T47D (cell line): Measurements from ENCODE around the gene CEP112.

Experiments
- DNase-seq, 2 experiments: peaks; one replicate each; pipeline versions ENCODE4 v3.0.0 to v3.0.0-alpha.2; 2011 to 2012; ENCODE audit warnings: low read depth in 1 of 2, low spot score in 1 of 2
- JUND ChIP-seq: IDR thresholded peaks from 2 replicates; pipeline ENCODE4 v1.6.1; 2012; ENCODE audit warnings: low read depth
- in situ Hi-C: cut with HindIII; loops from 2 replicates; pipeline ENCODE4 v1.10.0; 2016; ENCODE audit warnings: low sequenced_read_pairs, low pct_unique_long_range_greater_than_20kb

CEP112 gene

DNA sequence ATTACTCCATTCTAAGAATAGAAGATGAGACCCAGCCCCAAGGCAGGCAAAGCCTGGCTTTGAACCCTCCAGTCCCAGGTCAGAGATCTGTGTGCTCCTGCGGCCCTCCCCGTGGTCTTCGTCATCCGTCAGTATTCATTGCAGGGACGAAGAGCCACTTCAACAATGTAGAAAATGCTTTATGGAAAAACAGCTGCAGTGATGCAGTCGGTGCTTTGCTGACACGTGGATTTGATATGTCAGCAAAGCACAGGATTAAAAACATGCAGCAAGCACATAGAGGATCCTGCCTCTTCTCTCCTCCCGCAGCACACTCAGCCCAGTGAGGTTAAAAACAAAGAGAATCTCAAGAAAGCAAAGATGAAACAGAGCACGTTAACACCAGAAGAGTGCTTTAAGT lies 513.4 kb downstream of the CEP112 start:
- TF ChIP-seq JUND: no peak
- in situ Hi-C loops: no loop called here
- DNase-seq: no peak

DNA sequence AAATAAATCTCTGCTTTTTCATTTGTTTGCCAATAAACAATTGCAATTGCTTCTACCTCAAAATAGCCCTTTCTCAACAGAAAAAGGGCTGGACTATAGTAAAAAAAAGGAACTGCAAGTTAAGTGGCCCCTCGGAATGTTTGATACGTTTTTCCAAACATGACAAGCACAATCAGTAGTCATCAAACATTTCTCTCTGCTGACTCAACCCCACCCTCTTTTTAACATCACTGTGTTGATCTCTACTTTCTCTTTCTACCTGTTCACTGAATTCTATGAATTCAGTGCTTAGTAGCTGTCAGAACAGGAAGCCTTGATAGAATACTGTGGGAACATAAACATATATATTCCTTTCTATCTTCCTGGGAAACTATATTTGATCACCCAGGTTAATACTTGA lies 514.0 kb downstream of the CEP112 start:
- no peak for TF ChIP-seq JUND
- in situ Hi-C loops: no loop called here
- no peak for DNase-seq

DNA sequence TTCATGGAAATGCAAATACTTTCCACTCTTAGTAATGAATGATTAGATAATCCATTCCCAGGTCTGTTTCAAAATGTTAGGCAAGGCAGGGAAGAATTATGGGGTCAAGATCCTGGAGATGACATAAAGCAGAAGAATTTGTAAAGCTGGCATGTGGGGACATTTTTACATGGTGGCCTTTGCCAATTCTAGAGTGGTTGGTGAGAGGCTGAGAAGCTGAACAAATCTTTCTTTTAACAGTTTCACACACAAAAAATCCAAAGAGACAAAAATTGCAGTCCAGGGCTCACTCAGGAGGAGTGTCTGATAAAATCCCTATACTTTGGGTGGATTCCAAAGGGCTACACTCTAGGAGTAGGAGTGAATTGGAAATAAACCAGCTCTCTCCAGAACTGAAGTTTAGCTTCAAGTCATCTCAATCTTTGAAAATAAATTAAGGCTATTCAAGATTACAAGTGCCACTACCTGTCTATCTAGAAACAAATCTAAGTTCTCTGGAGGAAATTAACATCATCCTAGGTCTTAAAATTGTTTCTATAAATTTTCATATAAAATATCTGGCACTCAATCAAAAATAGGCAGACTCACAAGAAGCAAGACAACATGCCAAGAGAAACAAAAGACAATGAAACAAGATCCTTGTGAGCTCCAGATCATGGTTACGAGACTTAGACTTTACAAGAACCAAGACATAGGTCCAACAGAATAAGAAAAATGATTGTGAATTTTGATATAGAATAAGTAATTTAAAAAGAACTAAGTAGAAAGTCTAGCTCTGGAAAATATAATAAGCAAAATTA lies 517.5 kb downstream of the CEP112 start:
- DNase-seq: no peak
- TF ChIP-seq JUND: no peak
- in situ Hi-C loops: no loop called here

DNA sequence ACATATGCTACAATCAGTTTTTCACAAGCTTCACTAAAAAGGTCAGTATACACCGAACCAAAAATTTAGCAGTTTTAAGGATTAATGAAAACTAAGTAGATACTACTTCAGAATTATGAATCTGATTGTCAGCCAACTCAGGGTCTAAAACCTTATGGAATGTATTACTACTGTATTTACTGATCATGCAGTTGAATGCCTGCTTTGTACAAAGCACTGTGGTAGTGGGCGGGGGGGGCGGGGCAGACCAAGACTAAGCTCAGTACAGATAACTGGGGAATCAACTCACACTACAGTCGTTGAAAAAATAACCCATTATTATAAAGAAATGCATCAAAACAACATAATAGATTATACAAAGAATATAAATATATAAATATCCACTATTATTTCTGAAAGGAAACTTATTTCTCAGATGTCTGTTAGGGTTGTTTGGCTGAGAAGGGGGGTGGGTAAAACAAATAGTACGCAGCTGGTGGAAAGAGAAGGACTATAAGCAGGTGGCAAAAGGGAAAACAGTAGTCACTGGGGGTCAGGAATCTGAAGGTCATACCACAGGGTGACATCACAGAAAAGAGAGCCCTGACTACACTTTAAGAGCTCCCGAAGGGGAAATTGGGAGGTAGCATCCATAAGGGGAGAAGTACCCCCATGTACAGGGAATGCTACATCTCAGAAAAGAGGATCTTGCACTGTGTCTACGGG lies 521.1 kb downstream of the CEP112 start:
- TF ChIP-seq JUND: no peak
- no peak for DNase-seq
- in situ Hi-C loops: no loop called here

DNA sequence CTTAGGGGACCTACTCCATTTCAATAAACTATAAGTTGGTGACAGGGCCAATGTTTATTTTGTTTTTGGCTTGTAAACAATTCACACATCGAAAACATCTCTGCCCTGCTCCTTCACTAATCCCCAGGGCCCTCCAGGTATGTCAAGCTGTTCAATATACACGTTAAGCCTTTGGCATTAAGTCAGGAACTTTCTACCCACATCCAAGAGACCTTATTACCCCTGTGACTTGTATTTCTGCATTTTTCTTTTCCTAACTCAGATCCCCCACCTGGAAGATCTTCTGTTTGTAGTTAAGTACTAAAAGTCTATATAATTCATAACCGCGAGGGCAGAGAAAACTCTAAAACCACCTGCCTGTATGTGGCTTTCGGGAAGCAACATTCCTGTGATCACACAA lies 523.7 kb downstream of the CEP112 start:
- TF ChIP-seq JUND: no peak
- DNase-seq: peak in 1 of 2 experiments; percentile 81
- in situ Hi-C loops: no loop called here

DNA sequence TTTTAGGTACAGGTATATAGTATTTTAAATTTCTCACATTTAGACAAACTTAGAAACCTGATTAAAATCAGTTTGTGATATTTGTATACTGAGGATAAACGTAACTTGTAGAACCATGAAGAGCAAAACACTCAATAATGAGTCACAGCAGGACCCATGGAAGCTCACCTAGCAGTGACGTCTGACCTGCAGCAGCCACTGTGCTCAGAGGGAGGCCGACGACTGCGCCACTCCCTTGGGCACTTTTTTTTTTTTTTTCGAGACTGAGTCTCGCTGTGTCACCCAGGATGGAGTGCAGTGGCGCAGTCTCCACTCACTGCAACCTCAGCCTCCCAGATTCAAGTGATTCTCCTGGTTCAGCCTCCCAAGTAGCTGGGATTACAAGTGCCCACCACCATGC lies 524.3 kb downstream of the CEP112 start:
- DNase-seq: no peak
- TF ChIP-seq JUND: no peak
- in situ Hi-C loops: no loop called here

DNA sequence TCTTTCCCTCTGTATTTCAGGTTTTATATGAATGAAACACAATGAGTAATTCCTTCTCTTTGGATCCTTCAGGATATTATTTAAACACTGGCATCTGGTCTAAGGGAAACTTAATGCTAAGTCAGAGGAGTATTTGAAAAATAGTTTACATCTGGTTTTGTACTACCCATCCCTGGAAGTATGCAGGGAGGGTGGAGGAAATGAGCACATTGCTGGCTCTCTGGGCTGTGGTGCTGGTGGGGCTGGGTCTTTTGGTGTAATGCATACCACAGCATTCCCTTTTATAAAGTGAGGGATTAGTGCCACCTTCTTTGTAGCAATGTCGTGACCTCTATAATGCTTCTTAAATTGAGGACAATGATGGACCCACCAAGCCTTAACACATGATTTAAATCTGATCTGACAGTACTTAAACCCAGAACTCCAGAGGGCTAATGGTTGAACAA lies 525.0 kb downstream of the CEP112 start:
- in situ Hi-C loops: no loop called here
- DNase-seq: no peak
- no peak for TF ChIP-seq JUND

DNA sequence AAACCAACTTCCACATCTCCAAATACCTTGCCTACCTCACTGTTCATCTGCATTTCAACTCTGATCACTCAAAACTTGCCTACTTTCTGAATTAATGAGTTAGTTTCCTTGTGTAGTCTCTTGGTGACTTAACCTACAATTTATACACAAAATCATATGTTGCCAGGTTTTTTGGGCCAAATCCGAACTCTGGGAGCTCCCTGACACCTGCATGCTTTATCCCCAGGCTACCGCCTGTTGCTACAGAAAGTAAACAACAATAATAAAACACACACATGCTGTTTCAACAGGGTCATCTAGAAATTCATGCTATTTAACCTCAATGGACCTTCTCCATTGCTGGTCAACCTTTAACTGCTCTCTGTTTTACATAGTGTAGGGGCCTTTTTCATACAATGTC lies 526.0 kb downstream of the CEP112 start:
- in situ Hi-C loops: no loop called here
- no peak for TF ChIP-seq JUND
- no peak for DNase-seq

DNA sequence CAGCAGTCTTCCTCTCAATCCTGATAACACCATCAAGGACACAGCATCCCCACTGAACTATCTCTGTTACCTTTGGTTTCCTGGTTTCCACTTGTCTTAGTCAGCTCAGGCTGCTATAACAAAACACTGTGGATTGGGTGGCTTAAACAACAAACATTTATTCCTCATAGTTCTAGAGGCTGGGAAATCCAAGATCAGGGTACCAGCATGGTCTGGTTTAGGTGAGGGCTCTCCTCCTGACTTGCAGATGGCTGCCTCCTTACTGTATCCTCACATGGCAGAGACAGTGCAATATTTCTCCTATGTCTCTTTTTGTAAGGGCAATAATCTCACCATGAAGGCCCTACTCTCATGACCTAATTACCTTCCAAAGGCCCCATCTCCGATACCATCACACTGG lies 527.2 kb downstream of the CEP112 start:
- in situ Hi-C loops: no loop called here
- no peak for TF ChIP-seq JUND

DNA sequence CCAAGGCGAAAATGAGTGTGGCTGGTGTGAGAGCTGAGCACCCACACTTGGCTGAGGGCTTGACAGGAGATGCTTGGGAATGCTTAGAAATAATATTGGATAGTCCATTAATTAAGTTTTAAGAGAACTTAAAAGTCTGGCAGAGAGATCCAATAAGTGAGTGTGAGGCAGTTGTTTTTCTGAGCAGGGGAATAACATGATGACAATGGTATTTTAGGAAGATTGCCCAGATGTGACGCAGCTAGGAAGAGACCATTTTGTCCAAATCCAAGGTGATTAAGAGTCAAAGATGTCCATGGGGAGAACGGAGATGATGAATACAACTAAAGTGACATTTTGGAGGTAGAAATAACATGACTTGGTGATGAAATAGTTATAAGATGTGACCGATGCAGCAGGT lies 527.7 kb downstream of the CEP112 start:
- DNase-seq: no peak
- no peak for TF ChIP-seq JUND
- in situ Hi-C loops: no loop called here

More for the DNA sequence above, 527.2 kb downstream of the CEP112 start:
- no peak for DNase-seq

DNA sequence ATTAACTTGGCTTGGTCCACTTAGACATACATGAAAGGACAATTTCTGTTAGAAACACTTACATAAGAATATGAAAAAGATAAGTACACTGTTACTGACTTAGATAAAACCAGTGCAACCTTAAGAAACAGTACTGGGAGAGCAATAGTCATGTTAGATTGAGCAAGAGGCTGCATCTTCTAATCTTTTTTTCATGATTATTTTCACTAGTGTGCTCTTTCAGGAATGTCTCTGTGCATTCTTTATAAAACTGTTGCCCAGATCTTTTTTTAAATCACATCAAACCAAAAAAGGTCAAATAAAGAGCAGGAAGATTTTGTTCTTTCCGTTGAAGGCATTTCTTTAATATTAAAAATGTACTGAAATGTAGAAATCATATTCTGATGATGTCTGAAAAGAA lies 529.7 kb downstream of the CEP112 start:
- DNase-seq: no peak
- in situ Hi-C loops: no loop called here
- no peak for TF ChIP-seq JUND

DNA sequence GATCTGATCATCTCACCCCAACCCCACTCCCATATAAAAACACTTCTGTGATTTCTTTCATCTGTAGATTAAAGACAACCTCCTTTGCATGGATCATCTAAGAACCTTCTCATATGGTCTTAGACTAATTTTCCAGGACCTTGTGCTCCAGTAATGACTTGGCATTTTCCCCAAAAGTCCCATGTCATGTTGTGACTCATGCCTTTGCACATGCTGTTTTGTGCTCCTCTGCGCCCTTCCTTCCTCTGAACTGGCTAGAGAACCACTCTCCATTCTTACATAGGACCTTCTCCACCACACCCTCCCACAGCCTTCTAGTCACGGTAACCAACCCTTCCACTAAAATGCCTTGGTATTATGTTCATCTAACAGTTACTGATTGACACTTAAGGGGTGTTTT lies 531.0 kb downstream of the CEP112 start:
- TF ChIP-seq JUND: no peak
- no peak for DNase-seq
- in situ Hi-C loops: no loop called here

DNA sequence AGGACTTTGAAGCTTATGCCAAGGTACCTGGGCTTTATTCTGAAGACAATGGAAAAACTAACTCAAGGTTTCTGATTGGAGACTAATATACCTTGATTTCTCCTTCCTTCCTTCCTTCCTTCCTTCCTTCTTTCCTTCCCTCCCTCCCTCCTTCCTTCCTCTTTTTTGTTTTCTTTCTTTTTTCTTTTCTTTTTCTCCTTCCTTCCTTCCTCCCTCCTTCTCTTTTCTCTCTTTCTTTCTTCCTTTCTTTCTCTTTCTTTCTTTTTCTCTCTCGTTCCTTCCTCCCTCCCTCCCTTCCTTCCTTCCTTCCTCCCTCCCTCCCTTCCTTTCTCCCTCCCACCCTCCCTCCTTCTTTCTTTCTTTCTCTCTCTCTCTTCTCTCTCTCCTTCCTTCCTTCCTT lies 531.9 kb downstream of the CEP112 start:
- no peak for TF ChIP-seq JUND
- in situ Hi-C loops: no loop called here

DNA sequence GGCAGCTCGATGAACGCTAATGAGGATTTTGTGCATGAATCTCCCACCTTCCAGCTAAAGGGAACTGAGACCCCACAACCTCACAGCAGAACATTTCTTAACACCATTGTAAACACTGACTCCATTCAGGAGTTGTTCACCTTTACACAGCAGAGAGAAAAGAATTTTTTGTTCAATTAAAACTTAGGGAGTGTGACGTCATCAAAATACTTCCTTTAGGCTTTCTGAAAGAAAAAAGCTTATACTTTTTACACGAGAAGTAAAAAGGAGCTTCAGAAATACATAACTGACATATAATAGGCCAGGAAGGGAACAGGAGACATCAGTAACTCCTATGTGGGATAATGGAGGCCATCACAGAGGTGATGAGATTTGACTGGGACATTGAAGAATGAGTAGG lies 532.4 kb downstream of the CEP112 start:
- no peak for DNase-seq
- TF ChIP-seq JUND: no peak
- in situ Hi-C loops: no loop called here

More for the DNA sequence above, 531.9 kb downstream of the CEP112 start:
- DNase-seq: no peak
